HG03066 (cell line): ENCODE results near the gene IQGAP3.

ENCODE experiments used
- ATAC-seq: cut with Tn5 transposase; IDR thresholded peaks from one replicate; pipeline ENCODE4 v1.9.1; 2021; ENCODE audit warnings: low read depth; ENCODE audit not compliant: unreplicated experiment

Gene IQGAP3

GRCh38 chr1:156488566-156489165 is 83.7 kb downstream of the IQGAP3 start:
- ATAC-seq = peak; percentile 55

- ATAC-seq = no peak
Observed at GRCh38 chr1:156487862-156488261, 84.5 kb downstream of the IQGAP3 start.

- ATAC-seq = no peak
Observed at GRCh38 chr1:156486421-156487344, 85.7 kb downstream of the IQGAP3 start.

- ATAC-seq = no peak
Observed at GRCh38 chr1:156485984-156486383, 86.4 kb downstream of the IQGAP3 start.

GRCh38 chr1:156484480-156485058 is 87.8 kb downstream of the IQGAP3 start:
- no peak for ATAC-seq

GRCh38 chr1:156483397-156483796 is 89.0 kb downstream of the IQGAP3 start:
- ATAC-seq = no peak

- no peak for ATAC-seq
Observed at GRCh38 chr1:156482276-156482675, 90.1 kb downstream of the IQGAP3 start.

- no peak for ATAC-seq
Observed at GRCh38 chr1:156481527-156481926, 90.8 kb downstream of the IQGAP3 start.

- no peak for ATAC-seq
Observed at GRCh38 chr1:156480411-156481192, 91.8 kb downstream of the IQGAP3 start.

- ATAC-seq = no peak
Observed at GRCh38 chr1:156480016-156480370, 92.4 kb downstream of the IQGAP3 start.

GRCh38 chr1:156479093-156480015 is 93.0 kb downstream of the IQGAP3 start:
- ATAC-seq = no peak

- ATAC-seq = no peak
Observed at GRCh38 chr1:156478250-156478627, 94.1 kb downstream of the IQGAP3 start.

- ATAC-seq = no peak
Observed at GRCh38 chr1:156477526-156478249, 94.7 kb downstream of the IQGAP3 start.

- no peak for ATAC-seq
Observed at GRCh38 chr1:156476501-156477298, 95.7 kb downstream of the IQGAP3 start.

- ATAC-seq = no peak
Observed at GRCh38 chr1:156475568-156476500, 96.5 kb downstream of the IQGAP3 start.
